HFF-Myc (cell line): ENCODE data around the gene LSG1.

Source experiments
- DNase-seq: peaks from one replicate; pipeline ENCODE4 v3.0.0-alpha.2; 2011; ENCODE audit warnings: low read depth; ENCODE audit errors: extremely low read depth
- H3K4me3 ChIP-seq: replicated peaks from 2 replicates; pipeline ENCODE4 v1.5.1; 2011; ENCODE audit warnings: low read depth, mild to moderate bottlenecking, control low read depth, low read length
- TF ChIP-seq, protein P1 (sequence below): IDR thresholded peaks from 2 replicates; pipeline ENCODE4 v1.5.1; 2012; ENCODE audit warnings: mild to moderate bottlenecking, low read depth, low read length, control low read depth; ENCODE audit errors: missing control alignments

LSG1 gene

DNA sequence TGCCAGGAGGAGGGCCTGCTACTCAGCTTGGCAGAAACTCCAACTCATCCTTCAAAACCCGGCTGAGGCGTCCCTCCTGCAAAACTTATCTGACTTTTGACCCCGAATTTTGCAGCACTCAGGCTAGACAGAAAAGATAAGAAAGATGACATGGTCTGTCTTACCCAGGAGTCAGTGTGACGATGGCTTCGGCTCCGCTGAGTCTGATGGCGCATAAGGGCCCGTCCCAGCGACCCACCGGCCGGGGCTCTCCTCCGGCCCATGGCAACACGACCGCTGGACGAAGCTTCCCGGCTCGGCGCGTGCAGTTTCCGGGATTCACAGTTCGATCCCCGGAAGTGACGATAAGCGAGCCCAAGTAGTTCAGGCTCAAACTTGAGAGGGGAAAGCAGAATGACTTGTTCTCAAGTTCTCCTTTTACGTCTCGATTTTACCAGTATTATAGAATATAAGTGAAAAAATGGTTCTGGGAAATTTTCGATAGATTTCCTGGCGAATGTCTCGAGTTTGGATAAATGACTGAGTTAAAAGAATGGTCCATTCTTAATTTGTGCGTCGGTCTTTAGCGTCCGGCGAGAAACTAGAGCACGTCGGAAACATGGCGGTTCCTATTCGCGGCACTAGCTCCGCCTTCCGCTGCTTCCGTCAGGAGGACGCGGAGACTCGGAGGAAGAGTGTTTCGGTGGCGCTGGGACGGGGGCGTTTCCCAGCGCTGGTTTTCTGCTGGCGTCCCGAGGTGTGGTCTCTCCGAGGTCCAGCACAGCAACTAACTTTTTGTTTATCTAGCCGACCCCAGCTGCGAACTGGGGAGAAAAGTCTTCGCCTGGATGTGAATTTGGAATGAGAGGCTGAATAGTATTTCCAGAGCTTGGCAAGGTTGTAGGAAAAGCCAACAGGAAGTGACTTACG, at the start of gene LSG1:
TSS of gene LSG1 (minus strand) at position 292 of the 909 bp plus-strand sequence. CDS start at position 263, 29 bp downstream.
- peak; percentile 84 for DNase-seq
- TF ChIP-seq, protein P1, sequence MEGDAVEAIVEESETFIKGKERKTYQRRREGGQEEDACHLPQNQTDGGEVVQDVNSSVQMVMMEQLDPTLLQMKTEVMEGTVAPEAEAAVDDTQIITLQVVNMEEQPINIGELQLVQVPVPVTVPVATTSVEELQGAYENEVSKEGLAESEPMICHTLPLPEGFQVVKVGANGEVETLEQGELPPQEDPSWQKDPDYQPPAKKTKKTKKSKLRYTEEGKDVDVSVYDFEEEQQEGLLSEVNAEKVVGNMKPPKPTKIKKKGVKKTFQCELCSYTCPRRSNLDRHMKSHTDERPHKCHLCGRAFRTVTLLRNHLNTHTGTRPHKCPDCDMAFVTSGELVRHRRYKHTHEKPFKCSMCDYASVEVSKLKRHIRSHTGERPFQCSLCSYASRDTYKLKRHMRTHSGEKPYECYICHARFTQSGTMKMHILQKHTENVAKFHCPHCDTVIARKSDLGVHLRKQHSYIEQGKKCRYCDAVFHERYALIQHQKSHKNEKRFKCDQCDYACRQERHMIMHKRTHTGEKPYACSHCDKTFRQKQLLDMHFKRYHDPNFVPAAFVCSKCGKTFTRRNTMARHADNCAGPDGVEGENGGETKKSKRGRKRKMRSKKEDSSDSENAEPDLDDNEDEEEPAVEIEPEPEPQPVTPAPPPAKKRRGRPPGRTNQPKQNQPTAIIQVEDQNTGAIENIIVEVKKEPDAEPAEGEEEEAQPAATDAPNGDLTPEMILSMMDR, result no peak
- H3K4me3 ChIP-seq, result peak within 1 kb of the TSS; percentile 63

GRCh38 chr3:194720048-194720447, 48.1 kb upstream of the LSG1 start:
- TF ChIP-seq, protein P1, result no peak
- no peak for DNase-seq
- no peak overlapping the region for H3K4me3 ChIP-seq

- TF ChIP-seq, protein P1, result no peak
- no peak overlapping the region for H3K4me3 ChIP-seq
- no peak for DNase-seq
Observed at GRCh38 chr3:194718079-194718478, 46.1 kb upstream of the LSG1 start.

DNA sequence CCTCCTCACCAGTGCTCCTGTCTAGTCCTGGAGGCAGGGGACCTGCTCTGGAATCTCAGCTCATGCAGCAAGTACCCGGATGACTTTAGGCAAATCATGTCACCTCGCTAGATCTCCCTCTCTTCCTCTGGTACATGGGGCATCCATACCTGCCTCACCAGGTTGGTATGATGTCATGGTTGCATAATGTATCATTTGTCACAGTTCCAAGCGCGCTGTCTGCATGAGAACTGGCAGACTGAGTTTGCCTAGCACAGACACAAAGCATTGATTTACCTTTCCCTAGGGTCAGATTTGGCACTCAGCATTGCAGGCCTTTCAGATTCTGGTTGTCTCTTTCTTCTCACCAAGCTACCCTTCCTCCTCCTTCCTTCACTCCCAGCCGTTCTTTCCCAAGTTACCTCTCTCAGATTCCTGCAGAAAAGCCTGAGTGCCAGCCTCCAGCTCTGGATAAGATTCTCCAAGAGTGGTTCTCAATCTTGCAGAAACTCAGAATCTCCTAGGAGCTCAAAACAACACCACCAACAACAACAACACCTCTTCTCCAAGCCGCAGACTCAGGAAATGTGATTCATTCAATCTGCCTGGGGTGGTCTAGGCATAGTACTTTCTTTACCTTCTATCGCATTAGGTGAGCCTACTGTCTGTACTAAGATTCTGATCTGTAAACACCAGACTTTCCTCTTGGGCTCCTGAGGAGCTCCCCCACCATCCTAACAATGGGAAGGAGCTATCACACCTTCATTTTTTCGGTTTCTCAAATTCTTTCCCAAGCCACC, 43.2 kb upstream of the LSG1 start:
- TF ChIP-seq, protein P1, result no peak
- no peak for DNase-seq
- H3K4me3 ChIP-seq, result no peak overlapping the region

- no peak overlapping the region for H3K4me3 ChIP-seq
- TF ChIP-seq, protein P1, result no peak
- DNase-seq, result no peak
Observed at GRCh38 chr3:194714564-194714963, 42.6 kb upstream of the LSG1 start.

- TF ChIP-seq, protein P1, result no peak
- no peak for DNase-seq
- H3K4me3 ChIP-seq, result no peak overlapping the region
Observed at GRCh38 chr3:194714137-194714455, 42.1 kb upstream of the LSG1 start.
